ENCODE results near the gene NOTCH1. TPM values are rescaled to one million over a fixed set of nuclear protein-coding genes. Genes with fewer than 3 reads are reported as not detected.

NOTCH1 gene
- total RNA-seq, 4 donors from 2014 or later = 31.1 to 72.1 (median 44.0) TPM

- Histone ChIP-seq H3K4me3 (no peak overlapping the region), H3K36me3 (no peaks in the 10 kb centered on the region), H3K9me3 (no peaks in the 10 kb centered on the region), H3K27ac (no peak overlapping the region), H3K4me1 (peaks cover 0 to 53% (median 30%) of the 10 kb centered on the region in 3 donors), H3K27me3 (peaks cover 7% of the 10 kb centered on the region)
- 69 to 100% methylated on average over 2 to 7 of the region's 26 CpGs for WGBS, 2 donors (ENCODE audit: low coverage in 1 of 2)
- no peak for TF ChIP-seq POLR2AphosphoS5 (IDR thresholded peaks at IDR 0.05)
- TF ChIP-seq EP300 (IDR thresholded peaks at IDR 0.05) = no peak
- no peak for TF ChIP-seq CTCF (IDR thresholded peaks at IDR 0.05)
- TF ChIP-seq POLR2A (IDR thresholded peaks at IDR 0.05) = no peak
- ATAC-seq = peak; percentile 27
These were observed 45.2 kb upstream of the NOTCH1 start for GRCh38 chr9:136590821-136591752.

- Histone ChIP-seq H3K36me3 (no peaks in the 10 kb centered on the region), H3K4me3 (no peak overlapping the region), H3K27me3 (peaks cover 7% of the 10 kb centered on the region), H3K4me1 (peaks cover 0 to 64% (median 36%) of the 10 kb centered on the region in 3 donors), H3K27ac (no peak overlapping the region), H3K9me3 (no peaks in the 10 kb centered on the region)
- no peak for ATAC-seq
- TF ChIP-seq EP300 (IDR thresholded peaks at IDR 0.05) (no peak), POLR2AphosphoS5 (IDR thresholded peaks at IDR 0.05) (no peak), POLR2A (IDR thresholded peaks at IDR 0.05) (no peak), CTCF (IDR thresholded peaks at IDR 0.05) (no peak)
- WGBS, 2 donors (ENCODE audit: low coverage in 1 of 2) = 85 to 90% methylated on average over 4 to 5 of the region's 29 CpGs
These were observed 44.2 kb upstream of the NOTCH1 start for GRCh38 chr9:136589766-136590763.

GRCh38 chr9:136588663-136589464 is 43.0 kb upstream of the NOTCH1 start:
- Histone ChIP-seq H3K36me3 (no peaks in the 10 kb centered on the region), H3K27me3 (peaks cover 7% of the 10 kb centered on the region), H3K4me3 (no peak overlapping the region), H3K27ac (peak overlapping the region in 2 of 4 donors; percentile 7 to 37), H3K4me1 (peaks cover 0 to 75% (median 37%) of the 10 kb centered on the region in 3 donors), H3K9me3 (no peaks in the 10 kb centered on the region)
- WGBS, 2 donors (ENCODE audit: low coverage in 1 of 2) = 82 to 83% methylated on average over 5 to 9 of the region's 21 CpGs
- ATAC-seq = no peak
- no peak for TF ChIP-seq POLR2A (IDR thresholded peaks at IDR 0.05)
- TF ChIP-seq EP300 (IDR thresholded peaks at IDR 0.05) = no peak
- TF ChIP-seq POLR2AphosphoS5 (IDR thresholded peaks at IDR 0.05) = no peak

GRCh38 chr9:136587944-136588662 is 42.3 kb upstream of the NOTCH1 start:
- Histone ChIP-seq H3K9me3 (no peaks in the 10 kb centered on the region), H3K4me3 (no peak overlapping the region), H3K4me1 (peaks cover 0 to 75% (median 37%) of the 10 kb centered on the region in 3 donors), H3K27ac (peak overlapping the region in 2 of 4 donors; percentile 7 to 37), H3K27me3 (peaks cover 7% of the 10 kb centered on the region), H3K36me3 (no peaks in the 10 kb centered on the region)
- no peak for TF ChIP-seq POLR2AphosphoS5 (IDR thresholded peaks at IDR 0.05)
- no peak for TF ChIP-seq EP300 (IDR thresholded peaks at IDR 0.05)
- no peak for TF ChIP-seq POLR2A (IDR thresholded peaks at IDR 0.05)
- TF ChIP-seq CTCF (IDR thresholded peaks at IDR 0.05) = no peak
- WGBS, 2 donors (ENCODE audit: low coverage in 1 of 2) = 42% methylated on average over 2 of the region's 22 CpGs; no CpG with 5 or more reads in 1 of the 2 donors
- ATAC-seq = no peak

Measured in gastroesophageal sphincter (tissue), 4 donors.